Smooth muscle cell (in vitro differentiated cells): ENCODE measurements around the gene ANO2. TPM values are rescaled to one million over a fixed set of nuclear protein-coding genes. Genes with fewer than 3 reads are reported as not detected.

Source experiments
- DNase-seq: peaks from one replicate; lab custom pipeline; 2025; ENCODE audit not compliant: unreplicated experiment; lab: John Stamatoyannopoulos, UW
- H2AFZ ChIP-seq: fragments of 200-600 bp; sonication (generic); 2 replicates; pipeline ENCODE4 v1.6.0; 2016; ENCODE audit warnings: antibody characterized with exemption, low read depth, mild to moderate bottlenecking
- H3F3A ChIP-seq: fragments of 200-600 bp; sonication (generic); 2 replicates; pipeline ENCODE4 v1.6.0; 2017; ENCODE audit warnings: antibody characterized with exemption, low read depth
- H3K27ac ChIP-seq: fragments of 200-600 bp; sonication (generic); 2 replicates; pipeline ENCODE4 v1.5.1; 2016; ENCODE audit warnings: low read depth, mild to moderate bottlenecking
- H3K27me3 ChIP-seq: fragments of 200-600 bp; sonication (generic); 2 replicates; pipeline ENCODE4 v1.6.1; 2016; ENCODE audit warnings: low read depth, mild to moderate bottlenecking
- H3K36me3 ChIP-seq: fragments of 200-600 bp; sonication (generic); 2 replicates; pipeline ENCODE4 v1.5.1; 2016; ENCODE audit warnings: low read depth
- H3K4me1 ChIP-seq: fragments of 200-600 bp; sonication (generic); 2 replicates; pipeline ENCODE4 v1.5.1; 2016; ENCODE audit warnings: low read depth
- H3K4me2 ChIP-seq: fragments of 200-600 bp; sonication (generic); 2 replicates; pipeline ENCODE4 v1.6.0; 2016; ENCODE audit warnings: mild to moderate bottlenecking
- H3K4me3 ChIP-seq: fragments of 200-600 bp; sonication (generic); 2 replicates; pipeline ENCODE4 v1.5.1; 2016; ENCODE audit warnings: mild to moderate bottlenecking
- H3K79me2 ChIP-seq: fragments of 200-600 bp; sonication (generic); 2 replicates; pipeline ENCODE4 v1.6.0; 2016; ENCODE audit warnings: low read depth, mild to moderate bottlenecking
- H3K9ac ChIP-seq: fragments of 200-600 bp; sonication (generic); 2 replicates; pipeline ENCODE4 v1.6.0; 2016; ENCODE audit warnings: low read depth
- H3K9me3 ChIP-seq: fragments of 200-600 bp; sonication (generic); replicated peaks from 2 replicates; pipeline ENCODE4 v1.5.1; 2016; ENCODE audit warnings: low read depth
- H4K20me1 ChIP-seq: fragments of 200-600 bp; sonication (generic); 2 replicates; pipeline ENCODE4 v1.6.0; 2016; ENCODE audit warnings: low read depth
- WGBS: methylation state at CpG from one replicate; pipeline ENCODE4 v1.1.7; 2016; ENCODE audit warnings: low lambda C conversion rate; 5-methylcytosine and 5-hydroxymethylcytosine counted together
- polyA plus RNA-seq: library from polyadenylated mRNA; unstranded; fragments of >200 nt; fragmentation: Nextera tagmentation; extraction: Ambion mirVana; gene quantifications from 2 replicates; pipeline ENCODE4 v1.2.1, GENCODE V29; 2016
- total RNA-seq: library from RNA; depleted of rRNA; stranded (reverse); fragments of >200 nt; gene quantifications from 2 replicates; pipeline ENCODE4 v1.2.3, GENCODE V29; 2014
- TF ChIP-seq, protein P1 (sequence below): fragments of 200-600 bp; sonication (generic); IDR thresholded peaks from 2 replicates; pipeline ENCODE4 v1.5.1; 2017; ENCODE audit warnings: borderline replicate concordance, mild to moderate bottlenecking, antibody characterized with exemption; ENCODE audit not compliant: insufficient read depth, poor library complexity, severe bottlenecking

ANO2 gene
- total and polyA plus RNA-seq, 2 experiments from 2014 or later: 0.18 TPM; not detected in 1

GRCh38 chr12:5973461-5974115 lies 28.5 kb upstream of the ANO2 start:
- Histone ChIP-seq H3K79me2 (no peaks in the 10 kb centered on the region), H3K27me3 (peaks cover 10% of the 10 kb centered on the region), H3K9ac (no peak overlapping the region), H3K4me1 (no peaks in the 10 kb centered on the region), H2AFZ (no peak overlapping the region), H3K27ac (no peak overlapping the region), H3K9me3 (no peaks in the 10 kb centered on the region), H3K36me3 (no peaks in the 10 kb centered on the region), H3K4me2 (no peak overlapping the region), H4K20me1 (no peaks in the 10 kb centered on the region), H3K4me3 (no peak overlapping the region), H3F3A (no peaks in the 10 kb centered on the region)
- TF ChIP-seq, protein P1, sequence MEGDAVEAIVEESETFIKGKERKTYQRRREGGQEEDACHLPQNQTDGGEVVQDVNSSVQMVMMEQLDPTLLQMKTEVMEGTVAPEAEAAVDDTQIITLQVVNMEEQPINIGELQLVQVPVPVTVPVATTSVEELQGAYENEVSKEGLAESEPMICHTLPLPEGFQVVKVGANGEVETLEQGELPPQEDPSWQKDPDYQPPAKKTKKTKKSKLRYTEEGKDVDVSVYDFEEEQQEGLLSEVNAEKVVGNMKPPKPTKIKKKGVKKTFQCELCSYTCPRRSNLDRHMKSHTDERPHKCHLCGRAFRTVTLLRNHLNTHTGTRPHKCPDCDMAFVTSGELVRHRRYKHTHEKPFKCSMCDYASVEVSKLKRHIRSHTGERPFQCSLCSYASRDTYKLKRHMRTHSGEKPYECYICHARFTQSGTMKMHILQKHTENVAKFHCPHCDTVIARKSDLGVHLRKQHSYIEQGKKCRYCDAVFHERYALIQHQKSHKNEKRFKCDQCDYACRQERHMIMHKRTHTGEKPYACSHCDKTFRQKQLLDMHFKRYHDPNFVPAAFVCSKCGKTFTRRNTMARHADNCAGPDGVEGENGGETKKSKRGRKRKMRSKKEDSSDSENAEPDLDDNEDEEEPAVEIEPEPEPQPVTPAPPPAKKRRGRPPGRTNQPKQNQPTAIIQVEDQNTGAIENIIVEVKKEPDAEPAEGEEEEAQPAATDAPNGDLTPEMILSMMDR: no peak
- 96% methylated on average over 8 of the region's 8 CpGs for whole genome bisulfite sequencing
- DNase-seq: no peak

GRCh38 chr12:5972387-5972786 lies 27.3 kb upstream of the ANO2 start:
- no peaks in the 10 kb centered on the region for H3F3A ChIP-seq
- no peak overlapping the region for H3K9ac ChIP-seq
- H3K79me2 ChIP-seq: no peaks in the 10 kb centered on the region
- no peaks in the 10 kb centered on the region for H4K20me1 ChIP-seq
- no peak overlapping the region for H3K4me3 ChIP-seq
- no peak overlapping the region for H3K27ac ChIP-seq
- H3K27me3 ChIP-seq: peaks cover 10% of the 10 kb centered on the region
- 81% methylated on average over 8 of the region's 8 CpGs for WGBS
- TF ChIP-seq, protein P1: no peak
- no peak overlapping the region for H2AFZ ChIP-seq
- no peaks in the 10 kb centered on the region for H3K9me3 ChIP-seq
- no peak overlapping the region for H3K4me2 ChIP-seq
- H3K4me1 ChIP-seq: no peaks in the 10 kb centered on the region
- no peaks in the 10 kb centered on the region for H3K36me3 ChIP-seq
- DNase-seq: no peak

- 91% methylated on average over 10 of the region's 10 CpGs for WGBS
- DNase-seq: no peak
- Histone ChIP-seq H3K4me2 (no peak overlapping the region), H3K4me3 (no peak overlapping the region), H3K4me1 (no peaks in the 10 kb centered on the region), H4K20me1 (no peaks in the 10 kb centered on the region), H3K9me3 (no peaks in the 10 kb centered on the region), H3K36me3 (no peaks in the 10 kb centered on the region), H3K27ac (no peak overlapping the region), H3K27me3 (peaks cover 1% of the 10 kb centered on the region), H3K9ac (no peak overlapping the region), H3K79me2 (no peaks in the 10 kb centered on the region), H3F3A (no peaks in the 10 kb centered on the region), H2AFZ (no peak overlapping the region)
- TF ChIP-seq, protein P1: no peak
Measured at GRCh38 chr12:5971194-5971850, 26.3 kb upstream of the ANO2 start.
